GM12892 (cell line): ENCODE results near the gene NKD2.

Source experiments
- POLR2A ChIP-seq: IDR thresholded peaks from 2 replicates; pipeline ENCODE4 v1.6.1; 2011; ENCODE audit warnings: low read depth, low read length, control low read depth
- POLR2AphosphoS5 ChIP-seq: IDR thresholded peaks from 2 replicates; pipeline ENCODE4 v1.6.1; 2011; ENCODE audit warnings: low read depth, low read length, control low read depth
- TAF1 ChIP-seq: IDR thresholded peaks from 2 replicates; pipeline ENCODE4 v1.6.1; 2011; ENCODE audit warnings: low read depth, mild to moderate bottlenecking, control low read depth, low read length, borderline replicate concordance

GRCh38 chr5:1063661-1064382 is 55.2 kb downstream of the NKD2 start:
- TF ChIP-seq POLR2AphosphoS5 (no peak), POLR2A (no peak), TAF1 (no peak)
